Upper lobe of left lung (tissue), 6 donors: Measurements from ENCODE around the gene TOM1L2. TPM values are rescaled to one million over a fixed set of nuclear protein-coding genes. Genes with fewer than 3 reads are reported as not detected.

Experiments used
- ATAC-seq, 2 donors: fragments of 200-7000 bp; cut with Tn5 transposase; one replicate each; pipeline ENCODE4 v1.9.1; 2022; ENCODE audit warnings: mild to moderate bottlenecking in 2 of 2, moderate library complexity in 2 of 2; ENCODE audit not compliant: low FRiP score in 2 of 2
- DNase-seq, 2 donors: peaks; one replicate each; pipeline ENCODE4 v3.0.0-alpha.2; 2019 to 2020
- H3K27ac ChIP-seq, 4 donors: fragments of 200-600 bp; sonication (generic); one replicate each; pipeline ENCODE4 v1.5.1; 2016 to 2019
- H3K27me3 ChIP-seq, 4 donors: fragments of 200-600 bp; sonication (generic); one replicate each; pipeline ENCODE4 v1.5.1; 2017 to 2019
- H3K36me3 ChIP-seq, 4 donors: fragments of 200-600 bp; sonication (generic); one replicate each; pipeline ENCODE4 v1.5.1; 2016 to 2019
- H3K4me1 ChIP-seq, 4 donors: fragments of 200-600 bp; sonication (generic); one replicate each; pipeline ENCODE4 v1.5.1; 2018 to 2019
- H3K4me3 ChIP-seq, 4 donors: fragments of 200-600 bp; sonication (generic); one replicate each; pipeline ENCODE4 v1.5.1; 2017 to 2019; ENCODE audit warnings: mild to moderate bottlenecking in 2 of 4, moderate library complexity in 1 of 4
- H3K9me3 ChIP-seq, 4 donors: fragments of 200-600 bp; sonication (generic); one replicate each; pipeline ENCODE4 v1.5.1; 2018 to 2019
- CTCF ChIP-seq, 6 experiments: fragments of 450-650 bp in 4 of 6; fragments of 200-600 bp in 2 of 6; sonication (generic) in 2 of 6; IDR thresholded peaks; one replicate each; pipeline ENCODE4 v1.5.1; 2016 to 2019; ENCODE audit warnings: antibody characterized with exemption in 6 of 6
- EP300 ChIP-seq, 4 donors: sonication (generic); formaldehyde crosslinking; IDR thresholded peaks; one replicate each; pipeline ENCODE4 v1.5.1; 2017; ENCODE audit warnings: antibody characterized with exemption in 4 of 4, control low read depth in 2 of 4
- POLR2A ChIP-seq, 4 donors: fragments of 450-650 bp; IDR thresholded peaks; one replicate each; pipeline ENCODE4 v1.5.1; 2016 to 2017; ENCODE audit warnings: antibody characterized with exemption in 4 of 4, mild to moderate bottlenecking in 2 of 4
- POLR2AphosphoS5 ChIP-seq, 2 donors: sonication (generic); formaldehyde crosslinking; IDR thresholded peaks; one replicate each; pipeline ENCODE4 v1.5.1; 2017; ENCODE audit warnings: antibody characterized with exemption in 2 of 2
- WGBS, 2 donors: methylation state at CpG; one replicate each; pipeline ENCODE4 v1.1.5; 2017 to 2018; 5-methylcytosine and 5-hydroxymethylcytosine counted together
- total RNA-seq, 6 donors: library from RNA; depleted of rRNA in 4 of 6; stranded (reverse); fragments of >200 nt in 4 of 6; gene quantifications; one replicate each; pipeline versions ENCODE4 v1.1.0 to v1.2.1, GENCODE V29; 2016 to 2021
- donor health status: DM: no; HTN: no; CAD: no; lungs with moderate emphysema.
- donor health status: DM: no; HTN: yes; CAD: no; lungs with severe emphysema.

Gene TOM1L2
- total RNA-seq, 6 donors from 2014 or later, result 54.2 to 134 (median 72.9) TPM

GRCh38 chr17:17963066-17963465 lies 9.1 kb downstream of the TOM1L2 start:
- Histone ChIP-seq H3K4me3 (no peak overlapping the region), H3K27ac (no peak overlapping the region), H3K27me3 (no peaks in the 10 kb centered on the region), H3K4me1 (peaks cover 28 to 51% (median 44%) of the 10 kb centered on the region in 4 donors), H3K36me3 (no peaks in the 10 kb centered on the region), H3K9me3 (no peaks in the 10 kb centered on the region)
- TF ChIP-seq CTCF (IDR thresholded peaks at IDR 0.05) (no peak), EP300 (IDR thresholded peaks at IDR 0.05) (no peak), POLR2AphosphoS5 (IDR thresholded peaks at IDR 0.05) (no peak), POLR2A (IDR thresholded peaks at IDR 0.05) (no peak)
- DNase-seq, result no peak
- WGBS, 2 donors, result 76 to 80% methylated on average over 4 of the region's 4 CpGs
- no peak for ATAC-seq

- 75 to 82% methylated on average over 5 of the region's 5 CpGs for WGBS, 2 donors
- DNase-seq (no peak), ATAC-seq (no peak)
- H3K4me3 ChIP-seq, result no peak overlapping the region
- no peaks in the 10 kb centered on the region for H3K27me3 ChIP-seq
- peaks cover 34 to 65% (median 51%) of the 10 kb centered on the region in 4 donors for H3K4me1 ChIP-seq
- TF ChIP-seq POLR2AphosphoS5 (IDR thresholded peaks at IDR 0.05), result no peak
- no peak for TF ChIP-seq POLR2A (IDR thresholded peaks at IDR 0.05)
- TF ChIP-seq EP300 (IDR thresholded peaks at IDR 0.05), result no peak
- no peak for TF ChIP-seq CTCF (IDR thresholded peaks at IDR 0.05)
- H3K27ac ChIP-seq, result peak overlapping the region; percentile 61 to 77 (median 72)
- no peaks in the 10 kb centered on the region for H3K36me3 ChIP-seq
- H3K9me3 ChIP-seq, result no peaks in the 10 kb centered on the region
These were observed 11.6 kb downstream of the TOM1L2 start for GRCh38 chr17:17960500-17961030.

GRCh38 chr17:17959520-17960361 lies 12.5 kb downstream of the TOM1L2 start:
- Histone ChIP-seq H3K4me1 (peaks cover 31 to 57% (median 43%) of the 10 kb centered on the region in 4 donors), H3K27me3 (no peaks in the 10 kb centered on the region), H3K9me3 (no peaks in the 10 kb centered on the region), H3K36me3 (peaks cover 0 to 4% (median 0%) of the 10 kb centered on the region in 4 donors), H3K4me3 (peak overlapping the region in 2 of 4 donors; percentile 10 to 11), H3K27ac (peak overlapping the region; percentile 61 to 77 (median 72))
- DNase-seq, result no peak
- ATAC-seq, result peak in 1 of 2 donors; percentile 46
- 18 to 29% methylated on average over 7 of the region's 7 CpGs for WGBS, 2 donors
- TF ChIP-seq CTCF (IDR thresholded peaks at IDR 0.05) (no peak), POLR2A (IDR thresholded peaks at IDR 0.05) (no peak), POLR2AphosphoS5 (IDR thresholded peaks at IDR 0.05) (no peak), EP300 (IDR thresholded peaks at IDR 0.05) (no peak)

GRCh38 chr17:17958982-17959381 lies 13.2 kb downstream of the TOM1L2 start:
- peaks cover 0 to 5% (median 0%) of the 10 kb centered on the region in 4 donors for H3K36me3 ChIP-seq
- H3K4me1 ChIP-seq, result peaks cover 31 to 50% (median 40%) of the 10 kb centered on the region in 4 donors
- no peak overlapping the region for H3K4me3 ChIP-seq
- no peak for DNase-seq
- no peaks in the 10 kb centered on the region for H3K27me3 ChIP-seq
- ATAC-seq, result no peak
- peak overlapping the region; percentile 61 to 77 (median 72) for H3K27ac ChIP-seq
- no peaks in the 10 kb centered on the region for H3K9me3 ChIP-seq
- no peak for TF ChIP-seq CTCF (IDR thresholded peaks at IDR 0.05)
- TF ChIP-seq POLR2A (IDR thresholded peaks at IDR 0.05), result no peak
- no peak for TF ChIP-seq POLR2AphosphoS5 (IDR thresholded peaks at IDR 0.05)
- no peak for TF ChIP-seq EP300 (IDR thresholded peaks at IDR 0.05)
- WGBS, 2 donors, result 68 to 79% methylated on average over 5 of the region's 5 CpGs
